B cell (primary cell): ENCODE data around the gene RAD51. TPM values are rescaled to one million over a fixed set of nuclear protein-coding genes. Genes with fewer than 3 reads are reported as not detected.

Source experiments
- ATAC-seq: fragments of 200-7000 bp; cut with Tn5 transposase; one replicate; pipeline ENCODE4 v1.10.0; 2021; ENCODE audit warnings: low read depth, mild to moderate bottlenecking, moderate number of reproducible peaks, moderate library complexity
- CTCF ChIA-PET: fragments of 350-600 bp; sonication (Branson Sonifier 250); formaldehyde crosslinking; loops from one replicate; lab custom pipeline; 2021; ENCODE audit warnings: antibody characterized with exemption, inconsistent platforms; lab: Charles Lee
- POLR2A ChIA-PET: fragments of 350-600 bp; sonication (Branson Sonifier 250); formaldehyde crosslinking; loops from one replicate; lab custom pipeline; 2021; ENCODE audit warnings: antibody characterized with exemption; lab: Charles Lee
- DNase-seq: peaks from one replicate; pipeline ENCODE4 v3.0.0; 2013
- H2AFZ ChIP-seq: 2 replicates; pipeline ENCODE4 v1.6.1; 2012; ENCODE audit warnings: mild to moderate bottlenecking, low read depth, low read length; ENCODE audit not compliant: insufficient read depth, poor library complexity, severe bottlenecking
- H3K27ac ChIP-seq, 2 donors: 1 replicate in 1 of 2; 2 replicates in 1 of 2; pipeline ENCODE4 v1.5.1; 2012 to 2013; ENCODE audit warnings: low read length in 2 of 2, mild to moderate bottlenecking in 2 of 2, moderate library complexity in 1 of 2
- H3K27me3 ChIP-seq, 4 experiments: fragments of 200-600 bp in 1 of 4; sonication (generic) in 1 of 4; replicated peaks in 1 of 4; 1 replicate in 2 of 4; 2 replicates in 2 of 4; pipeline versions ENCODE4 v1.6.1 to v1.7.0; 2013 to 2016; ENCODE audit warnings: low read length in 3 of 4, mild to moderate bottlenecking in 2 of 4, mixed read lengths in 1 of 4, moderate library complexity in 1 of 4; ENCODE audit not compliant: insufficient read depth in 4 of 4, control insufficient read depth in 3 of 4; ENCODE audit errors: control extremely low read depth in 1 of 4
- H3K36me3 ChIP-seq, 2 experiments: replicated peaks in 1 of 2; 1 replicate in 1 of 2; 2 replicates in 1 of 2; pipeline versions ENCODE4 v1.6.1 to v1.7.1; 2013; ENCODE audit warnings: low read length in 1 of 2; ENCODE audit not compliant: insufficient read depth in 2 of 2, control insufficient read depth in 1 of 2; ENCODE audit errors: control extremely low read depth in 1 of 2, extremely low read depth in 1 of 2
- H3K4me1 ChIP-seq, 2 donors: fragments of 200-600 bp in 1 of 2; sonication (generic) in 1 of 2; 1 replicate in 1 of 2; 2 replicates in 1 of 2; pipeline versions ENCODE4 v1.5.1 to v1.6.1; 2013 to 2017; ENCODE audit warnings: low read length in 2 of 2; ENCODE audit not compliant: control insufficient read depth in 2 of 2, insufficient read depth in 2 of 2
- H3K4me2 ChIP-seq: replicated peaks from 2 replicates; pipeline ENCODE3; 2012; ENCODE audit warnings: mild to moderate bottlenecking, low read depth, low read length; ENCODE audit not compliant: poor library complexity, severe bottlenecking
- H3K4me3 ChIP-seq, 5 experiments: fragments of 200-600 bp in 1 of 5; sonication (generic) in 1 of 5; 1 replicate in 3 of 5; 2 replicates in 2 of 5; pipeline versions ENCODE4 v1.5.1 to v1.7.0; 2011 to 2016; ENCODE audit warnings: low read length in 4 of 5, mild to moderate bottlenecking in 4 of 5, low read depth in 2 of 5, control low read depth in 1 of 5, moderate library complexity in 1 of 5; ENCODE audit not compliant: insufficient read depth in 1 of 5; ENCODE audit errors: control extremely low read depth in 1 of 5, extremely low read depth in 1 of 5
- H3K79me2 ChIP-seq: fragments of 200-600 bp; sonication (generic); one replicate; pipeline ENCODE4 v1.6.0; 2016; ENCODE audit warnings: low read length; ENCODE audit not compliant: control insufficient read depth, insufficient read depth
- H3K9ac ChIP-seq: fragments of 200-600 bp; sonication (generic); 2 replicates; pipeline ENCODE4 v1.6.1; 2017; ENCODE audit warnings: mild to moderate bottlenecking, low read length, moderate library complexity
- H3K9me3 ChIP-seq, 3 donors: one replicate each; pipeline versions ENCODE4 v1.6.1 to v1.7.1; 2013; ENCODE audit warnings: low read length in 2 of 3; ENCODE audit not compliant: control insufficient read depth in 2 of 3, insufficient read depth in 1 of 3; ENCODE audit errors: control extremely low read depth in 1 of 3
- H4K20me1 ChIP-seq: 2 replicates; pipeline ENCODE4 v1.6.0; 2012; ENCODE audit warnings: mild to moderate bottlenecking, low read length; ENCODE audit not compliant: insufficient read depth, control insufficient read depth, poor library complexity, severe bottlenecking
- H3K27ac Mint-ChIP-seq: one replicate; pipeline ENCODE4 v1.8.0; 2021; ENCODE audit warnings: mixed read lengths
- H3K27me3 Mint-ChIP-seq: one replicate; pipeline ENCODE4 v1.8.0; 2021; ENCODE audit warnings: mixed read lengths
- H3K4me1 Mint-ChIP-seq: one replicate; pipeline ENCODE4 v1.8.0; 2021; ENCODE audit warnings: mixed read lengths
- H3K4me3 Mint-ChIP-seq: one replicate; pipeline ENCODE4 v1.8.0; 2021; ENCODE audit warnings: mixed read lengths
- H3K9me3 Mint-ChIP-seq: one replicate; pipeline ENCODE4 v1.8.0; 2022; ENCODE audit warnings: mixed read lengths; ENCODE audit not compliant: insufficient read depth
- CTCF ChIP-seq: fragments of 200-600 bp; IDR thresholded peaks from one replicate; pipeline ENCODE4 v1.8.0; 2022; ENCODE audit warnings: antibody characterized with exemption, mild to moderate bottlenecking
- EZH2 ChIP-seq: IDR thresholded peaks from 2 replicates; pipeline ENCODE4 v1.6.1; 2012; ENCODE audit warnings: borderline replicate concordance, low read depth, mild to moderate bottlenecking, moderate library complexity, low read length; ENCODE audit not compliant: insufficient read depth, poor library complexity, severe bottlenecking
- WGBS: methylation state at CpG from one replicate; pipeline ENCODE4 v1.1.5; 2013; ENCODE audit warnings: missing lambda C conversion rate; ENCODE audit not compliant: insufficient coverage; 5-methylcytosine and 5-hydroxymethylcytosine counted together
- intact Hi-C: fragments of 100-400 bp; cut with micrococcal nuclease; formaldehyde crosslinking; loops from one replicate; pipeline ENCODE4 v1.10.0; 2022
- polyA plus RNA-seq: library from polyadenylated mRNA; depleted of rRNA; stranded (reverse); fragments of >200 nt; gene quantifications from 2 replicates; pipeline ENCODE4 v1.2.3, GENCODE V29; 2012
- total RNA-seq, 2 donors: library from RNA; stranded (reverse); fragments of 120-200 nt in 1 of 2; gene quantifications; 1 replicate in 1 of 2; 2 replicates in 1 of 2; pipeline versions ENCODE4 v1.2.3 to v1.2.4, GENCODE V29; 2013 to 2022

RAD51 gene
- total and polyA plus RNA-seq, 2 donors (not counting 1 experiment from before 2014, with no cell fraction given): 0.67 to 1.9 TPM

GRCh38 chr15:40650479-40650878 lies 44.5 kb upstream of the RAD51 start:
- H3K27ac ChIP-seq: peak overlapping the region in 1 of 2 donors; percentile 51
- H3K27ac Mint-ChIP-seq: no peak overlapping the region
- intact Hi-C loops: no loop called here
- ATAC-seq: no peak
- H3K4me1 Mint-ChIP-seq: peaks cover 9% of the 10 kb centered on the region
- H4K20me1 ChIP-seq: no peaks in the 10 kb centered on the region
- POLR2A ChIA-PET: interaction anchor here (0.7 kb wide), 3 partner anchors 98 to 138 kb away, joined by 3 to 6 read pairs (median 4); no protein-coding TSS in a partner anchor
- TF ChIP-seq EZH2 (no peak), CTCF (no peak)
- no peak for DNase-seq
- H3K4me1 ChIP-seq: peaks cover 10 to 11% of the 10 kb centered on the region in 2 donors
- H3K27me3 Mint-ChIP-seq: no peaks in the 10 kb centered on the region
- H3K4me2 ChIP-seq: peak overlapping the region; percentile 58
- no peaks in the 10 kb centered on the region for H3K9me3 ChIP-seq
- peak overlapping the region; percentile 64 for H2AFZ ChIP-seq
- no peak overlapping the region for H3K4me3 Mint-ChIP-seq
- no peaks in the 10 kb centered on the region for H3K36me3 ChIP-seq
- no peaks in the 10 kb centered on the region for H3K27me3 ChIP-seq
- H3K9ac ChIP-seq: peak overlapping the region; percentile 23
- no peaks in the 10 kb centered on the region for H3K9me3 Mint-ChIP-seq
- H3K79me2 ChIP-seq: no peaks in the 10 kb centered on the region
- peak overlapping the region in 1 of 5 experiments; percentile 27 for H3K4me3 ChIP-seq
- CTCF ChIA-PET: interaction anchor here (0.7 to 1.3 kb wide), 3 partner anchors 52 to 303 kb away, joined by 3 to 7 read pairs (median 3); no protein-coding TSS in a partner anchor

- no peaks in the 10 kb centered on the region for H3K9me3 Mint-ChIP-seq
- DNase-seq: no peak
Observed at GRCh38 chr15:40660686-40661085, 34.3 kb upstream of the RAD51 start.

More at GRCh38 chr15:40660686-40661085, 34.3 kb upstream of the RAD51 start:
- H3K36me3 ChIP-seq: peaks cover 0 to 2% of the 10 kb centered on the region in 2 experiments
- no peak overlapping the region for H3K4me3 ChIP-seq
- ChIA-PET CTCF (interaction anchor here (0.7 kb wide), 1 partner anchor 293 kb away, joined by 4 read pairs; no protein-coding TSS in a partner anchor), POLR2A (no interaction called here)
- no peaks in the 10 kb centered on the region for H3K79me2 ChIP-seq
- intact Hi-C loops: no loop called here
- Mint-ChIP-seq H3K4me3 (no peak overlapping the region), H3K27ac (no peak overlapping the region), H3K4me1 (peaks cover 2% of the 10 kb centered on the region), H3K27me3 (no peaks in the 10 kb centered on the region)
- no peak overlapping the region for H3K9ac ChIP-seq
- H4K20me1 ChIP-seq: no peaks in the 10 kb centered on the region
- H3K9me3 ChIP-seq: no peaks in the 10 kb centered on the region
- no peak overlapping the region for H3K27ac ChIP-seq
- no peaks in the 10 kb centered on the region for H3K4me1 ChIP-seq
- 100% methylated on average over 1 of the region's 5 CpGs for WGBS
- TF ChIP-seq CTCF (no peak), EZH2 (no peak)
- H2AFZ ChIP-seq: no peak overlapping the region
- no peak overlapping the region for H3K4me2 ChIP-seq
- H3K27me3 ChIP-seq: no peaks in the 10 kb centered on the region
- no peak for ATAC-seq
